Astrocyte of the cerebellum (primary cell): ENCODE results near the gene SLC30A2.

Source experiments
- DNase-seq: peaks from one replicate; pipeline ENCODE4 v3.0.0-alpha.2; 2011; ENCODE audit warnings: low read depth
- H3K4me3 ChIP-seq: 2 replicates; pipeline ENCODE4 v1.5.1; 2011; ENCODE audit warnings: mild to moderate bottlenecking, low read depth, low read length, moderate library complexity
- CTCF ChIP-seq: IDR thresholded peaks from 2 replicates; pipeline ENCODE4 v1.5.1; 2012; ENCODE audit warnings: low read length, low read depth, moderate library complexity, mild to moderate bottlenecking; ENCODE audit errors: missing control alignments
- in situ Hi-C: cut with HindIII; loops from 2 replicates; pipeline ENCODE4 v1.10.0; 2017; ENCODE audit warnings: low sequenced_read_pairs

SLC30A2 gene

GRCh38 chr1:26070296-26070962 lies 24.5 kb upstream of the SLC30A2 start:
- no peak for TF ChIP-seq CTCF
- in situ Hi-C loops = no loop called here

GRCh38 chr1:26069941-26070295 lies 24.0 kb upstream of the SLC30A2 start:
- H3K4me3 ChIP-seq = no peak overlapping the region
- TF ChIP-seq CTCF = no peak
- no peak for DNase-seq
- in situ Hi-C loops = no loop called here

More at GRCh38 chr1:26070296-26070962, 24.5 kb upstream of the SLC30A2 start:
- no peak for DNase-seq
- no peak overlapping the region for H3K4me3 ChIP-seq

- no peak for DNase-seq
- no peak for TF ChIP-seq CTCF
- H3K4me3 ChIP-seq = no peak within 1 kb of the TSS
- in situ Hi-C loops = no loop called here
Observed at GRCh38 chr1:26067432-26067911, 21.6 kb upstream of the SLC30A2 start, which contains the start of gene TRIM63. TSS of gene TRIM63 (minus strand) at chr1:26067630. CDS start at chr1:26067494, 136 bp downstream.

- DNase-seq = no peak
- no peak overlapping the region for H3K4me3 ChIP-seq
- TF ChIP-seq CTCF = no peak
- in situ Hi-C loops = no loop called here
Observed at GRCh38 chr1:26066857-26067256, 20.9 kb upstream of the SLC30A2 start.

- H3K4me3 ChIP-seq = no peak overlapping the region
- no peak for TF ChIP-seq CTCF
- DNase-seq = no peak
- in situ Hi-C loops = no loop called here
Observed at GRCh38 chr1:26066160-26066559, 20.2 kb upstream of the SLC30A2 start.

GRCh38 chr1:26064553-26064952 lies 18.6 kb upstream of the SLC30A2 start:
- TF ChIP-seq CTCF = no peak
- H3K4me3 ChIP-seq = no peak overlapping the region
- in situ Hi-C loops = no loop called here
- DNase-seq = no peak
